HG03103 (cell line): ENCODE data around the gene CD72.

Source experiments
- ATAC-seq: cut with Tn5 transposase; IDR thresholded peaks from one replicate; pipeline ENCODE4 v1.9.1; 2021; ENCODE audit warnings: low read depth; ENCODE audit not compliant: unreplicated experiment

Gene CD72

GRCh38 chr9:35561468-35562261 is 56.5 kb downstream of the CD72 start:
- ATAC-seq = no peak

DNA sequence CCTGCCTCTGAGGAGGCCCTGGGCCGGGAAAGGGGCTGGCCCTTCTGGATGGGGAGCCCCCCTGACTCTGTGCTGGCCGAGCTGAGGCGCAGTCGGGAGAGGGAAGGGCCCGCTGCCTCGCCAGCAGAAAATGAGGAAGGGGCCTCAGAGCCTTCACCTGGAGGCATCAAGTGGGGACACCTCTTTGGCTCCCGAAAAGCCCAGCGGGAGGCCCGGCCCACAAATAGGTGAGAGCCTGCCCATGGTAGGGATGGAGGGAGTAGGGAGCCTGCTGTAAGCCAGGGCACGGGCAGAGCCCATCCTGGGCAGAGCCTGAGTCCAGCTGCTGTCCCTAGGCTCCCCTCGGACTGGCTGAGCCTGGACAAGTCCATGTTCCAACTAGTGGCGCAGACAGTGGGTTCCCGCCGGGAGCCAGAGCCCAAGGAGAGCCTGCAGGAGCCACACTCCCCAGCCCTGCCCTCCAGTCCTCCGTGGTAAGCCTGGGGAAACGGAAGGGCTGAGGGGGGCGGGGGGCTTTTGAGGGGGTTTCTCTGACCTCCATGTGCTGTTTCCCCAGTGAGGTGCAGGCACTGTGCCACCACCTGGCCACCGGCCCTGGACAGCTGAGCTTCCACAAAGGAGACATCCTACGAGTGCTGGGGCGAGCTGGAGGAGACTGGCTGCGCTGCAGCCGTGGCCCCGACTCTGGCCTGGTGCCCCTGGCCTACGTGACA is 57.4 kb downstream of the CD72 start:
- no peak for ATAC-seq
